SK-N-SH (cell line): ENCODE results near the gene SLC9A8.
A peak's percentile ranks its signal among the peaks of the same experiment; 100 is the strongest.

Experiments used
- CTCF ChIP-seq: fragments of 200-600 bp; sonication (generic); IDR thresholded peaks from 2 replicates; pipeline ENCODE4 v1.6.1; 2017; ENCODE audit warnings: antibody characterized with exemption, mild to moderate bottlenecking, moderate library complexity
- MAX ChIP-seq: IDR thresholded peaks from 2 replicates; pipeline ENCODE4 v1.4.0; 2012; ENCODE audit warnings: low read depth
- MXI1 ChIP-seq: IDR thresholded peaks from 2 replicates; pipeline ENCODE4 v1.6.1; 2012; ENCODE audit warnings: mild to moderate bottlenecking, low read depth, low read length, improper control_type of control experiment
- POLR2AphosphoS5 ChIP-seq: IDR thresholded peaks from 2 replicates; pipeline ENCODE4 v1.6.1; 2012; ENCODE audit warnings: low read depth, low read length
- RCOR1 ChIP-seq: fragments of 150-350 bp; IDR thresholded peaks from 2 replicates; pipeline ENCODE4 v1.6.1; 2017; ENCODE audit warnings: antibody characterized with exemption, low read length
- REST ChIP-seq: IDR thresholded peaks from 2 replicates; pipeline ENCODE4 v1.6.1; 2012; ENCODE audit warnings: mild to moderate bottlenecking, low read depth, low read length, moderate library complexity
- SIN3A ChIP-seq: IDR thresholded peaks from 2 replicates; pipeline ENCODE4 v1.6.1; 2012; ENCODE audit warnings: low read depth, mild to moderate bottlenecking, low read length, moderate library complexity, borderline replicate concordance
- SMC3 ChIP-seq: IDR thresholded peaks from 2 replicates; pipeline ENCODE4 v1.6.1; 2012; ENCODE audit warnings: low read depth, low read length, improper control_type of control experiment

- TF ChIP-seq CTCF = no peak
- no peak for TF ChIP-seq MXI1
- no peak for TF ChIP-seq RCOR1
- no peak for TF ChIP-seq REST
- TF ChIP-seq SIN3A = peak; percentile 17; the same call in 1 of the 2 replicates
- no peak for TF ChIP-seq MAX
- TF ChIP-seq POLR2AphosphoS5 = no peak
- TF ChIP-seq SMC3 = no peak
Observed at GRCh38 chr20:49775229-49775693, 37.4 kb upstream of the SLC9A8 start.
